DOHH2 (cell line): ENCODE measurements around the gene ACTN4.

ENCODE experiments used
- H3F3A ChIP-seq: fragments of 200-600 bp; sonication (generic), shearing (Covaris generic); 2 replicates; pipeline ENCODE4 v1.6.0; 2016; ENCODE audit warnings: antibody characterized with exemption, mild to moderate bottlenecking; ENCODE audit not compliant: control insufficient read depth, insufficient read depth
- H3K27ac ChIP-seq: fragments of 200-600 bp; sonication (generic); 2 replicates; pipeline ENCODE4 v1.5.1; 2014; ENCODE audit warnings: low read depth, mild to moderate bottlenecking, low read length, moderate library complexity
- H3K27me3 ChIP-seq: fragments of 200-600 bp; sonication (generic); 2 replicates; pipeline ENCODE4 v1.6.1; 2014; ENCODE audit warnings: mild to moderate bottlenecking, low read length, mixed read lengths; ENCODE audit not compliant: control insufficient read depth
- H3K36me3 ChIP-seq: fragments of 200-600 bp; sonication (generic); 2 replicates; pipeline ENCODE4 v1.6.1; 2014; ENCODE audit warnings: mild to moderate bottlenecking, low read length, moderate library complexity, mixed read lengths; ENCODE audit not compliant: control insufficient read depth
- H3K4me1 ChIP-seq: fragments of 200-600 bp; sonication (generic); 2 replicates; pipeline ENCODE4 v1.6.1; 2014; ENCODE audit warnings: mild to moderate bottlenecking, low read length, mixed read lengths; ENCODE audit not compliant: control insufficient read depth
- H3K4me2 ChIP-seq: fragments of 200-600 bp; sonication (generic); 2 replicates; pipeline ENCODE4 v1.6.0; 2014; ENCODE audit warnings: mild to moderate bottlenecking, low read length, moderate library complexity
- H3K4me3 ChIP-seq: fragments of 200-600 bp; sonication (generic); 2 replicates; pipeline ENCODE4 v1.5.1; 2014; ENCODE audit warnings: mild to moderate bottlenecking, low read length, mixed read lengths
- H3K79me2 ChIP-seq: fragments of 200-600 bp; sonication (generic); 2 replicates; pipeline ENCODE4 v1.6.1; 2014; ENCODE audit warnings: mild to moderate bottlenecking, low read length, mixed read lengths; ENCODE audit not compliant: control insufficient read depth
- H3K9me2 ChIP-seq: fragments of 200-600 bp; sonication (generic); replicated peaks from 2 replicates; pipeline ENCODE4 v1.6.1; 2014; ENCODE audit warnings: mild to moderate bottlenecking, low read length, mixed read lengths; ENCODE audit not compliant: control insufficient read depth
- H3K9me3 ChIP-seq: fragments of 200-600 bp; sonication (generic); 2 replicates; pipeline ENCODE4 v1.6.1; 2014; ENCODE audit warnings: antibody characterized with exemption, low read length, mixed read lengths; ENCODE audit not compliant: control insufficient read depth, insufficient read depth
- H4K20me1 ChIP-seq: fragments of 200-600 bp; sonication (generic); 2 replicates; pipeline ENCODE4 v1.6.0; 2014; ENCODE audit warnings: low read depth, mild to moderate bottlenecking, antibody characterized with exemption, low read length, moderate library complexity; ENCODE audit not compliant: control insufficient read depth, insufficient read depth
- EZH2phosphoT487 ChIP-seq: fragments of 200-600 bp; sonication (generic); IDR thresholded peaks from 2 replicates; pipeline ENCODE4 v1.6.1; 2017; ENCODE audit warnings: borderline replicate concordance, mild to moderate bottlenecking, antibody characterized with exemption, low read length, moderate library complexity, mixed read lengths
- TF ChIP-seq, protein P1 (sequence below): fragments of 200-600 bp; sonication (generic); IDR thresholded peaks from one replicate; pipeline ENCODE4 v1.5.1; 2014; ENCODE audit warnings: antibody characterized with exemption, mild to moderate bottlenecking, low read depth, low read length; ENCODE audit not compliant: poor library complexity, severe bottlenecking

ACTN4 gene

DNA sequence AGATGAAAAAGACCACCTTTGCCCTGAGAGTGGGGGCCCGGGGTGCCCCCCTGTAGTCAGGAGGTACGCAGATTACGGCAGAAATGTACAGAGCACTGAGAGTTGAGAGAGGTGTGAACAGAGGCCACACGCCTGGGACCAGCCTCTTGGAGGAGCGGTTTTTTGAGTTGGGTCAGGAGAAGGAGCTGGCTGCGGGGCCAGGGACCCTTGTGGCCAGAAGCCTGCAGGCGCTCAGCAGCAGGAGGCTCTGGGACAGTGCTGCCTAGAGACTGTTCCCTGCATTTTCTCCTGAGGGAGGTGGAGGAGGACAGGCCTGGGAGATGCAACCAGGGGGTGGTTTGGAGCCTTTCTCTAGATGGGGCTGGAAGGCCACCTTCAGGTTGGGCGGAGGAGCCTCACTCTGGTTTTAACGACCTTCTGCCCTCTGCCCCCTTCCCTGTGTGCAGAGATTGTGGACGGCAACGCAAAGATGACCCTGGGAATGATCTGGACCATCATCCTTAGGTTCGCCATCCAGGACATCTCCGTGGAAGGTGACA lies 57.1 kb downstream of the ACTN4 start:
- no peak overlapping the region for H3K4me3 ChIP-seq
- H3K79me2 ChIP-seq, result peaks cover 6% of the 10 kb centered on the region; the same call in 1 of the 2 replicates
- no peaks in the 10 kb centered on the region for H3K4me1 ChIP-seq
- no peaks in the 10 kb centered on the region for H3K9me2 ChIP-seq
- no peaks in the 10 kb centered on the region for H3K27me3 ChIP-seq
- peaks cover 79% of the 10 kb centered on the region for H3K36me3 ChIP-seq
- H3K9me3 ChIP-seq, result no peaks in the 10 kb centered on the region
- H3K4me2 ChIP-seq, result no peak overlapping the region
- H3F3A ChIP-seq, result no peaks in the 10 kb centered on the region
- H3K27ac ChIP-seq, result no peak overlapping the region
- H4K20me1 ChIP-seq, result no peaks in the 10 kb centered on the region
- no peak for TF ChIP-seq EZH2phosphoT487
- TF ChIP-seq, protein P1, sequence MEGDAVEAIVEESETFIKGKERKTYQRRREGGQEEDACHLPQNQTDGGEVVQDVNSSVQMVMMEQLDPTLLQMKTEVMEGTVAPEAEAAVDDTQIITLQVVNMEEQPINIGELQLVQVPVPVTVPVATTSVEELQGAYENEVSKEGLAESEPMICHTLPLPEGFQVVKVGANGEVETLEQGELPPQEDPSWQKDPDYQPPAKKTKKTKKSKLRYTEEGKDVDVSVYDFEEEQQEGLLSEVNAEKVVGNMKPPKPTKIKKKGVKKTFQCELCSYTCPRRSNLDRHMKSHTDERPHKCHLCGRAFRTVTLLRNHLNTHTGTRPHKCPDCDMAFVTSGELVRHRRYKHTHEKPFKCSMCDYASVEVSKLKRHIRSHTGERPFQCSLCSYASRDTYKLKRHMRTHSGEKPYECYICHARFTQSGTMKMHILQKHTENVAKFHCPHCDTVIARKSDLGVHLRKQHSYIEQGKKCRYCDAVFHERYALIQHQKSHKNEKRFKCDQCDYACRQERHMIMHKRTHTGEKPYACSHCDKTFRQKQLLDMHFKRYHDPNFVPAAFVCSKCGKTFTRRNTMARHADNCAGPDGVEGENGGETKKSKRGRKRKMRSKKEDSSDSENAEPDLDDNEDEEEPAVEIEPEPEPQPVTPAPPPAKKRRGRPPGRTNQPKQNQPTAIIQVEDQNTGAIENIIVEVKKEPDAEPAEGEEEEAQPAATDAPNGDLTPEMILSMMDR, result no peak

DNA sequence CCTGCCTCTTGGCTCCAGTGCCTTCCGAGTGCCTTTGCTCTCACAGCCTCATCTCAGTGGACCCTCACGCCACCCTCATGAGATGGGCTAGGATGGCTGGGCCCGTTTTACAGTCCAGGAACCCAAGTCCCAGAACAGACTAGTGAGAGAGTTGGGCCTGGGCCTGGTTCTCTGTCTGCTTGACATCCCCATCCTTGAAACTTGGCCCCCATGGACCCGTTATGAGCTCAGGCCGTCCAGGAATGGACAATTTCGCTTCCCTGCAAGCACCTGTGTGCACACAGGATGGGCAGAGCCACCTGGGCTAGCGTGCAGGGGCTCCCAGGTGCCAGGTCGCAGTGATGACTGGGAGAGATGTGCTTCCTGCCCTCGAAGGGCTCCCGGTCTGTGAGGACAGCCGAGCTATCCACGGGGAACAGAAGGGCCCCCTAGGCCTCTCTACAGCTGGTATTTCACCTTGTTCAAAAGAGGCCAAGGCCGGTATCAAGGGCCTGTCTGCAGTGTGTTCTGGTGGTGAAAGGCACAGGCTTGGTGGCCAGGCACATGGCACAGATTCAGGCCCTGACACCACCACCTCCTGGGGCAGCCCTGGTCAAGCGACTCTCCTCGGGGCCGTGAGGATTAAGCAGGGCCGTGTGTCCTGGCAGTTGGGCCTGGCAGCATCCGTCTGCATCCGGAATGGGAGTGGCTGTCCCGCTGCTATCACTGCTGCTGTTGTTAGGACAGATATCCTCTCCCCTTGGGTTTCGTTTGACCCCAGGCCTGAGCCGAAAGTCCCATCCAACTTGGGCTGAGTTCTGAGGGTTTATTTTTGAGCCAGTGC lies 58.0 kb downstream of the ACTN4 start:
- H3K9me3 ChIP-seq, result no peaks in the 10 kb centered on the region
- H3F3A ChIP-seq, result no peaks in the 10 kb centered on the region
- no peaks in the 10 kb centered on the region for H3K27me3 ChIP-seq
- no peak overlapping the region for H3K4me2 ChIP-seq
- H3K27ac ChIP-seq, result no peak overlapping the region
- peaks cover 84% of the 10 kb centered on the region for H3K36me3 ChIP-seq
- no peaks in the 10 kb centered on the region for H3K9me2 ChIP-seq
- no peaks in the 10 kb centered on the region for H3K4me1 ChIP-seq
- H4K20me1 ChIP-seq, result no peaks in the 10 kb centered on the region
- no peaks in the 10 kb centered on the region for H3K79me2 ChIP-seq
- TF ChIP-seq, protein P1, result no peak
- no peak for TF ChIP-seq EZH2phosphoT487
- no peak overlapping the region for H3K4me3 ChIP-seq

DNA sequence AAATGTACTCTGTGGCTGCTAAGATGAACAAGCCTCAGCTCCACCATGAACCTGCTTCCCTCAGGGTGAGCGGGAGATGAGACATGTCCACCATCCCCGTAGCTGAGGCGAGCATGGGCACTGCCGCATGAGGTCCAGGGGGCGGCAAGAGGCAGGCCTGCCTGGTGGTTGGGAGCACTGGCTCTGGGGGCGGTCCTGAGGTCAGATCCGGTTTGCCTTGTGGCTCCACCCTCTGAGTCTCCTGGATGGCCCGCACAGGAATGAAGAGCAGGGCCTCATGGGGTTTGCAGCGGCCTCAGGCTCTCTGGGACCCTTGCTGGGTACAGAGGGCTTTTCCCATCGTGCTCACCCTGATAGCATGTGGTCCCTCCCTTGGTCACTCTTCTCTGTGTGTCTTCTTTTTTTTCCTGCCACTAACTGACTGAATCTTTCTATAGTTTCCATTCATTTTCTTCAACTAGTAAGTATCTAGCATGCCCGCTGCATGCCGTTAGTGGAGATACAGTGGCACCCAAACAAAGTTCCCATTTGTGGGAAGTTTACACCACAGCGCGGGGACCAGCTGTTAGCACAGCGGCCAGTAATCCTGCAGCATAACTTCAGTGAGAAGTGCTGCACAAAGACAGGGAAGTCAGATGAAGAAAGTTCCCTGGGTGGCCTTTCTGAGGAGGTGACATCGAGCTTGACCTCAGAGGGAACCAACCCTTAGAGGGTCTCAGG lies 59.5 kb downstream of the ACTN4 start:
- peaks cover 83% of the 10 kb centered on the region for H3K36me3 ChIP-seq
- no peaks in the 10 kb centered on the region for H4K20me1 ChIP-seq
- no peaks in the 10 kb centered on the region for H3K4me1 ChIP-seq
- no peak overlapping the region for H3K4me3 ChIP-seq
- TF ChIP-seq EZH2phosphoT487, result no peak
- no peaks in the 10 kb centered on the region for H3K27me3 ChIP-seq
- H3K27ac ChIP-seq, result no peak overlapping the region
- no peaks in the 10 kb centered on the region for H3K79me2 ChIP-seq
- H3F3A ChIP-seq, result no peaks in the 10 kb centered on the region
- no peaks in the 10 kb centered on the region for H3K9me2 ChIP-seq
- no peak overlapping the region for H3K4me2 ChIP-seq
- no peaks in the 10 kb centered on the region for H3K9me3 ChIP-seq
